Measurements from ENCODE around the gene STK38.

STK38 gene

GRCh38 chr6:36563237-36563927, 16.1 kb upstream of the STK38 start:
- no peak for DNase-seq

- no peak for DNase-seq
These were observed 13.5 kb upstream of the STK38 start for GRCh38 chr6:36560822-36561221.

GRCh38 chr6:36559011-36559793, 11.9 kb upstream of the STK38 start:
- no peak for DNase-seq

- no peak for DNase-seq
These were observed 9.0 kb upstream of the STK38 start for GRCh38 chr6:36556281-36556680.

GRCh38 chr6:36555750-36556252, 8.5 kb upstream of the STK38 start:
- DNase-seq: no peak

- no peak for DNase-seq
These were observed 3.3 kb upstream of the STK38 start for GRCh38 chr6:36550473-36551000.

GRCh38 chr6:36548401-36548743, 1.1 kb upstream of the STK38 start:
- no peak for DNase-seq

GRCh38 chr6:36547646-36548400, 544 bp upstream of the STK38 start:
- peak; percentile 2 for DNase-seq

- peak; percentile 4 for DNase-seq
These were observed 865 bp downstream of the STK38 start for GRCh38 chr6:36546308-36546919.

- no peak for DNase-seq
These were observed 1.4 kb downstream of the STK38 start for GRCh38 chr6:36545767-36546307.

- DNase-seq: peak; percentile 46
These were observed 3.1 kb downstream of the STK38 start for GRCh38 chr6:36544228-36544627.

- DNase-seq: no peak
These were observed 5.2 kb downstream of the STK38 start for GRCh38 chr6:36542041-36542440.

GRCh38 chr6:36539814-36540568, 7.3 kb downstream of the STK38 start:
- DNase-seq: no peak

- no peak for DNase-seq
These were observed 10.3 kb downstream of the STK38 start for GRCh38 chr6:36536873-36537547.

GRCh38 chr6:36533321-36533720, 14.0 kb downstream of the STK38 start:
- no peak for DNase-seq

GRCh38 chr6:36526066-36526465, 21.2 kb downstream of the STK38 start:
- DNase-seq: no peak

- DNase-seq: no peak
These were observed 21.9 kb downstream of the STK38 start for GRCh38 chr6:36525346-36525745.

- DNase-seq: no peak
These were observed 22.4 kb downstream of the STK38 start for GRCh38 chr6:36524871-36525270.

GRCh38 chr6:36523936-36524499, 23.3 kb downstream of the STK38 start:
- no peak for DNase-seq

- no peak for DNase-seq
These were observed 23.8 kb downstream of the STK38 start for GRCh38 chr6:36523451-36523850.

GRCh38 chr6:36519352-36519751, 27.9 kb downstream of the STK38 start:
- DNase-seq: no peak
